NCI-H345 treated with DMSO at 0.1 percent for 48 hours (cell line): ENCODE results near the gene CEP41.
"Not testable (repeated sequence)": the region's sequence is repeated elsewhere in the genome, so short reads cannot be mapped to it uniquely, and the experiment has no call there.

ENCODE experiments used
- DNase-seq: peaks from one replicate; lab custom pipeline; 2025; ENCODE audit not compliant: unreplicated experiment; lab: John Stamatoyannopoulos, UW

Gene CEP41

DNA sequence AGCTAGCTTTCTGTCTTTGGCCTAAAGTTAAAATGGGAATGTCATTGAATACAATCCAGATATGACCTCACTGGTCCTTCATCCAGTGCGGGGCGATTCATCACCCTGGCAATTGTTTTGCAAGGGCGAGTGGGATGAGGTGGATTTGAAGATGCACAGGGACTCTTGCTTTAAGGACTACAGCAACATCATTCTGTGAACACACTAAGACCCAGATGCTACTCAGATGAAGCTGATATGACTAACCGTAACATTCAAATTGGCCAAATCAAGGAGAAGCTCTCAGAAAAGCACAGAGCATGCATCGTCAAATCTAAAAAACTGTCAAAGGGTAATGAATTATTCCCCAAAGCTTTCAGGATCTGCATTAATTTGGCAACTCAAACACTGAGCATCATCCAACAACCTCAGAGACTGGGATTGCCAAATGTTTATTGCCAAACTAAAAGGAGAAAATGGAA is 47.7 kb downstream of the CEP41 start:
- no peak for DNase-seq

DNA sequence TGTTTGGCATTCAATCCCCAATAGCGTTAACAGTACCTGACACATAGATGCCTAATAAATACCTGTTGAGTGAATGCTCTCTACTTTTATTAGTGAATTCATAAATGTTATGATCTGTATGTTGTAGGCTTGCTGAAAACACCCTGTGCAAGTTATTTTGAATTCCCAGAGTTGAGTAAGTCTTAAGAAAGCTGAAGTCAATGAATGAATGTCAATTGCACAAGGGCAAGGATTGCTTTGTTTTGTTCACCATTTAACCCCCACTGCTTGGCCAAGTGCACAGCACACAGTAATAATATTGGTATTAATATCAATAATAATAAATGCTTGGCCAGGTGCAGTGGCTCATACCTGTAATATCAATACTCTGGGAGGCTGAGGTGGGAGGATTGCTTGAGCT is 50.3 kb downstream of the CEP41 start:
- no peak for DNase-seq

DNA sequence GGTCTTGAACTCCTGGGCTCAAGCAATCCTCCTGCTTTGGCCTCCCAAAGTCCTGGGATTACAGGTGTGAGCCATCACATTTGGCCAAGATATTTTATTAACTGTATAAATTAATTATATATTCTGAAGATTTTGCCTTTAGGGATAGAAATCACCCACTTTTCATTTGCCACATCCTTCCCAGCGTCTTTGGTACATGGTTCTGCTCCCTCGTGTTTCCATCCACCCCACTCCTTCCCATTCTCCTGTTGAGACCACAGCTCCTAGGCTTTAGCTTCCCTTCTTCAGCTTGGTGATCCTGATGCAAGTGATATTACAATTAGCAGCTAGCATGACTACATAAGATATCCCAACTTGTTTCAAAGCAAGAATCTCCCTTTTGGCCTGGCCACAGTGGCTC is 52.1 kb downstream of the CEP41 start:
- DNase-seq: no peak

- no peak for DNase-seq
Measured at GRCh38 chr7:130387628-130388403, 53.0 kb downstream of the CEP41 start.

GRCh38 chr7:130387306-130387627 is 53.5 kb downstream of the CEP41 start:
- no peak for DNase-seq

GRCh38 chr7:130386876-130387275 is 53.9 kb downstream of the CEP41 start:
- DNase-seq: no peak

- DNase-seq: no peak
Measured at GRCh38 chr7:130385600-130386066, 55.2 kb downstream of the CEP41 start.

- DNase-seq: no peak
Measured at GRCh38 chr7:130384841-130385599, 55.8 kb downstream of the CEP41 start.

DNA sequence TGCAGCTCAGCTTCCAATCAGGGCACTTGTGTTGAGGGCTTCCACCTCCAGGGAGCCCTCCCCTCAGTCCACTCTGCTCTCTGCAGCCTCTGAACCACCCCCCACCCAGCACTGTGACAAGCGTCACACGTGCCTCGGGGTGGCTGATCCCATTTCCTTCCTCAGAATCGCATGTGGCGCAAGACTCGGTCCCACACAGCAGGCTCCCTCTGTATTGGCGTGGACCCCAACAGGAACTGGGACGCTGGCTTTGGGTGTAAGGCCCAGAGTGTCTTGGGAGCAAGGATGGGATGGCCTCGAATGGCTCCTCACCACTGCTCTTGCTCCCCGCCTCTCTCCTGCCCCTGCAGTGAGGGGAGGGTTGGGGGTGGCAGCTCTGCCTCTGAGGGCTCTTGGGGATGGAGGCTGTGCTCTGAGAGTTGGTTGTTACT is 56.4 kb downstream of the CEP41 start:
- DNase-seq: no peak

DNA sequence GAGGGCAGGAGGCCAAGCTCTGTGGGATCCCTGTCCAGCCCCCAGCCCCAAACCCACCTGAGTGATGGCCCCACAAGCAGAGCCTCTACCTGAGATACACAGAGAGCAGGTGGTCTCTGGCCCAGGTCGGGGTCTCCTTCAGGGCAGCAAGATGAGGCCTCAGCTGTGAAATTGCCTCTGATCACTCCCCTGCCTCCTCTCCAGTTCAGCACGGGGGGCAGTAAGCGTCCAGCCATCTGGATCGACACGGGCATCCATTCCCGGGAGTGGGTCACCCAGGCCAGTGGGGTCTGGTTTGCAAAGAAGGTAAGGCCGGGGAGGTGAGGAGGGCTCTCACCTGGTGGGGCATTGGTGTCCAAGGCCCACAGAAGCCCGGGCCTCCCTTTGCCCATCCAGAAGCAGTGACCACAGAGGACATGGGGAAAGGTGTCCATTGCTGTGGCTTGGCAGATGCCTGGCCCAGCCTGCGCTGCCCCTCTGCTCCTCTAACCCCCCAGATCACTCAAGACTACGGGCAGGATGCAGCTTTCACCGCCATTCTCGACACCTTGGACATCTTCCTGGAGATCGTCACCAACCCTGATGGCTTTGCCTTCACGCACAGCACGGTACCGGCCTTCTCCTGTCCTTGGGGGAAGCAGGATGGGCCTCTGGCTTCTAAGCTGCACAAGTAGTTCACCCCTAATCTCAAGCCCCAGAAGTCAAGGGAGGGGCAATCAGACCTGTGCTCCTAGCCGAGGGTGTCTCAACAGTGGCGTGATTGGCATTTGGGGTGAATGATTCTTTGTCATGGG is 57.4 kb downstream of the CEP41 start:
- DNase-seq: no peak

DNA sequence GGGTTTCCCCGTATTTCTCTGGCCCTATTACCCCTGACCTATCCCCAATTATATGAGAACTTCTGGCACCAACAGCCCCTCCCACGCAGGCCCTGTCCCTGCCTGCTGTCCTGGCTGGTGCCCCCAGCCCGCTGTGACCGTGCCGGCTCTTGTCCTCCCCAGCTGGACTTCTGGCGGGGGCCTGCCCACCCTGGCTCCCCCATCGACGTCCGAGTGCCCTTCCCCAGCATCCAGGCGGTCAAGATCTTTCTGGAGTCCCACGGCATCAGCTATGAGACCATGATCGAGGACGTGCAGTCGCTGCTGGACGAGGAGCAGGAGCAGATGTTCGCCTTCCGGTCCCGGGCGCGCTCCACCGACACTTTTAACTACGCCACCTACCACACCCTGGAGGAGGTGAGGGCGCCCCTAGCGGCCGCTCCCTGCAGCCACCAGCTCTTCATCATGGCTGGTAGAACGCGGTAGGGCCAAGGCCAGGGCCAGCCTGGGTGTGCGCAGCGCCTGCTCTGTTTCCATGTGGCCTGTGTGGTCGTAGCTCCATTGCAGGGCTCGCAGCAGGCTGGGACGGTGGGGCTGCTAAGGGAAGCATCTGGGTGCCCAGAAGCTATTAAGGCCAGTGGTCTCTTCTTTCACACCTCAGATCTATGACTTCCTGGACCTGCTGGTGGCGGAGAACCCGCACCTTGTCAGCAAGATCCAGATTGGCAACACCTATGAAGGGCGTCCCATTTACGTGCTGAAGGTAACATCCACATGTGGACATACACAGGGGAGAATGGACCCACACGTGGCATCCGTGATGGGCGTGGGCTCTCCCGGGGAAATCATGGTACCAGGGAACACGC is 59.1 kb downstream of the CEP41 start:
- DNase-seq: no peak

DNA sequence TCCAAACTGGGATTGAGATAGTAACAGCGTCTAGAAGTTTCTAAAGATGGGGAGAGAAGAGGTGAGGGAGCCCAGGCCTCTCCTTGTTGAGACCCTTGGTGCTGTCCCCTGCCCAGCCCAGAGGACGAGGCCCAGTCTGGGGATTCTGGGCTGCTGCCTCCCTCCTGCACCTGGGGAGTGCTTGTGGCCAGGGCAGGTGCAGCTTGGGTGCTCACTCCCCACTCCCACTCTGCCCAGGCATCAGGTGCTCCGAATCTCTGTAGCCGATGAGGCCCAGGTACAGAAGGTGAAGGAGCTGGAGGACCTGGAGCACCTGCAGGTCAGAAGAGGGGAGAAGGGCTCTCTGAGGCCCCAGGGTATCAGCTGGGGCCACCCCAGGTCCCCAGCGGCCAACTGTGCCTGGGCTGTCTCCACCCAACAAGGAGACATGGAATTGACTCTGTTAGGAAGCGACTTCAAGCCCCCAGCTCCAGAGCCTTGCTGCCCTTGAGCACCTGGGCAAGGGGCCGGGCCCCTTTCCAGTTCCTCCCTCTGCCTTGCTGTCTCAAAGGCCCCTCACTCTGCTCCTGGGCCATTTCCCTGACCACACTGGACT is 59.9 kb downstream of the CEP41 start:
- no peak for DNase-seq

- no peak for DNase-seq
Measured at GRCh38 chr7:130379921-130380860, 60.6 kb downstream of the CEP41 start, which contains the start of gene CPA1. TSS of gene CPA1 (plus strand) at chr7:130380494. CDS start at chr7:130380521, 27 bp downstream.

DNA sequence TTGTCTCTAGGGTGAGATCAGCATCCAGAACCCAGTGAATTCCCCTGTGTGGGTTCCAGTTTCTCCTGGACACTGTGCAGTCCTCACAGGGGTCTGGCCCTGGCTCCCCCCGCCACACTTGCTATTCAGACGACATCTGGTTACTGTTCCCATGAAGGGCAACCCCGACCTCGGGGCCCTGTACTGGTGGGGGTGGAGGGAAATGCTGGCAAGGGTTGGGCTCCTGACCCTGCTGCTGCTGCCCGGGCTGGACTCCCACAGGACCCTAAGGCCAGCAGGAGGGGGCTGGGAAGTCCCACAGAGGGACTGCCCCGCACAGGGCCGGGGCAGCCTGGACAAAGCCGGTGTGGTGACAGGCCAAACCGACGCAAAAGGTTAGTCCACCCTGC is 61.3 kb downstream of the CEP41 start:
- DNase-seq: no peak

GRCh38 chr7:130379019-130379418 is 61.8 kb downstream of the CEP41 start:
- no peak for DNase-seq

- no peak for DNase-seq
Measured at GRCh38 chr7:130377178-130377577, 63.6 kb downstream of the CEP41 start.

DNA sequence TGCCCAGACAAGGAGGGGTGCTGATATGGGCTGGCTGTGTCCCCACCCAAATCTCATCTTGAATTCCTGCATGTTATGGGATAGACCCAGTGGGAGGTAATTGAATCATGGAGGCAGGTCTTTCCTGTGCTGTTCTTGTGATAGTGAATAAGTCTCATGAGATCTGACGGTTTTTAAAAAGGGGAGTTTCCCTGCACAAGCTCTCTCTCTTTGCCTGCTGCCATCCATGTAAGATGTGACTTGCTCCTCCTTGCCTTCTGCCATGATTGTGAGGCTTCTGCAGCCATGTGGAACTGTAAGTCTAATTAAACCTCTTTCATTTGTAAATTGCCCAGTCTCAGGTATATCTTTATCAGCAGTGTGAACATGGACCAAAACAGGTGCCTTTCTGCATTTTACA is 64.4 kb downstream of the CEP41 start:
- DNase-seq: not testable (repeated sequence)

DNA sequence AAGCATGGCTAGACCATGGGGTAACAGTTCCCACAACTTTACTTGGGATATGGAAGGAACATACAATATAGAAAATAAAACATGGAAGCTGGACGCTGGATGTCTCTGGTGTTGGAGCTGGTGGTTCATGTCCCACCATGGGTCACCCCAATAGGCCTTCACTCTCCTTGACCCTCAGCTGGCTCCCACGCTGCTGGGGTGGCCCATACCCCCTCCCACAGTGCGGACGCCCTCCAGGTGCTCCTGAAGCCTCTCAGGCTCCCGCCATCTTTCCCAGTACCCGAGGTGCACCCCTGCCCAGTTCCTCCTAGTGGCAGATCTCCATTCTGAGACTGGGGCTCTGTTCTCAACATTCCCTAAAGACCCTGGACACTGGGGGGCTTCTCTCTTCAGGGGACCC is 66.3 kb downstream of the CEP41 start:
- DNase-seq: no peak
